RWPE2 (cell line): ENCODE measurements around the gene S1PR3.

ENCODE experiments used
- ATAC-seq: fragments of 200-7000 bp; cut with Tn5 transposase; 3 replicates; pipeline ENCODE4 v1.9.1; 2021; ENCODE audit warnings: low read depth
- DNase-seq: peaks from one replicate; pipeline ENCODE4 v3.0.0-alpha.2; 2020; ENCODE audit warnings: low spot score
- H3K27ac ChIP-seq: fragments of 450-650 bp; 2 replicates; pipeline ENCODE4 v1.5.1; 2017; ENCODE audit warnings: mild to moderate bottlenecking; ENCODE audit not compliant: poor library complexity, severe bottlenecking
- H3K27me3 ChIP-seq: fragments of 250-450 bp; sonication (Bioruptor Pico); 2 replicates; pipeline ENCODE4 v1.5.1; 2021; ENCODE audit warnings: mild to moderate bottlenecking, moderate library complexity; ENCODE audit not compliant: insufficient read depth, poor library complexity, severe bottlenecking
- H3K36me3 ChIP-seq: fragments of 250-450 bp; sonication (Bioruptor Pico); 2 replicates; pipeline ENCODE4 v1.5.1; 2020; ENCODE audit warnings: low read depth, mild to moderate bottlenecking, moderate library complexity
- H3K4me1 ChIP-seq: fragments of 250-450 bp; sonication (Bioruptor Pico); 2 replicates; pipeline ENCODE4 v1.5.1; 2021; ENCODE audit warnings: mild to moderate bottlenecking, moderate library complexity; ENCODE audit not compliant: insufficient read depth, poor library complexity, severe bottlenecking
- H3K4me3 ChIP-seq: fragments of 250-450 bp; sonication (Bioruptor Pico); 2 replicates; pipeline ENCODE4 v1.5.1; 2021; ENCODE audit warnings: mild to moderate bottlenecking, moderate library complexity; ENCODE audit not compliant: severe bottlenecking
- H3K9me3 ChIP-seq: fragments of 250-450 bp; sonication (Bioruptor Pico); 2 replicates; pipeline ENCODE4 v1.5.1; 2021; ENCODE audit warnings: mild to moderate bottlenecking, moderate library complexity; ENCODE audit not compliant: severe bottlenecking
- CTCF ChIP-seq: fragments of 450-650 bp; IDR thresholded peaks from one replicate; pipeline ENCODE4 v1.5.1; 2017; ENCODE audit warnings: mild to moderate bottlenecking, moderate library complexity; ENCODE audit not compliant: poor library complexity, severe bottlenecking

Gene S1PR3

DNA sequence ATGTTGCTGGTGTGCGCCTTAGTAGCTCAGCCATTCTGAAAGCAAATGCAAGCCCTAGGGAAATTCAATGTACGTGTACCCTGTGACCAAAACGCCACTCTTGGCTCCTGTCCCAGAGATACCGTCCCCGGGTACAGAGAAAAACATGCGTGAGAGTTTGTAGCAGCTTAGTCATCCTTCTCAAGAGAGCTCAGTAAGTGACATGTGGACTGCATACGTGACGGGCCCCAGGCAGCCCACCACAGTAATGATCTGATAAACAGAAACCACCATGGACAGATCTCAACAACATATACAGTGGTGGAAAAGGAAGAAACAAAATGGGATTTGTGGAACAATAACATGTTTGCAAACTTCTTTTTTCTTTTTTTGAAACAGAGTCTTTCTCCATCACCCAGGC is 45.1 kb downstream of the S1PR3 start:
- no peak for TF ChIP-seq CTCF
- ATAC-seq: no peak
- Histone ChIP-seq H3K4me3 (no peak overlapping the region), H3K27me3 (no peaks in the 10 kb centered on the region), H3K27ac (no peak overlapping the region), H3K36me3 (no peaks in the 10 kb centered on the region), H3K4me1 (no peaks in the 10 kb centered on the region), H3K9me3 (no peaks in the 10 kb centered on the region)
- DNase-seq: no peak

GRCh38 chr9:89036891-89037290 is 45.6 kb downstream of the S1PR3 start:
- ATAC-seq: no peak
- H3K9me3 ChIP-seq: no peaks in the 10 kb centered on the region
- H3K36me3 ChIP-seq: no peaks in the 10 kb centered on the region
- no peak overlapping the region for H3K4me3 ChIP-seq
- DNase-seq: no peak
- no peak overlapping the region for H3K27ac ChIP-seq
- no peaks in the 10 kb centered on the region for H3K27me3 ChIP-seq
- no peaks in the 10 kb centered on the region for H3K4me1 ChIP-seq
- TF ChIP-seq CTCF: no peak

DNA sequence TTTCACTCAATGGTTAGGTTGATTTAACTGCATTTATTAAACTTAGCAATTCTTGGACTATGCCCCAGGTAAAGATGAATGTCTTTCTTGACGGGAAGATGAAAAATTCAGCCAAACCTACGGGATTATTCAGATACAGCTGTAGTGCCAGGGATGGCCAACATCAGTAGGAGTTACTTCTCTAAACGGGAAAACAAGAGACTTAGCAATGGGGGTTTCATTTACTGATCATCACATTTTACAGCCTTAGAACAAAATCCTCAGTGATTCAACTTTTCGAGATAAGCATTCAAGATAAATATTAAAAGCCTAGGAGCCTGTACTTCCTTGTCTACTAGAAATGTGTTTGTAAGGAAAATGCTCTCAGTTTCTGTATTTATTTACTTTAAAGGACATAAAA is 46.1 kb downstream of the S1PR3 start:
- TF ChIP-seq CTCF: no peak
- Histone ChIP-seq H3K4me3 (no peak overlapping the region), H3K27me3 (no peaks in the 10 kb centered on the region), H3K27ac (no peak overlapping the region), H3K9me3 (no peaks in the 10 kb centered on the region), H3K36me3 (no peaks in the 10 kb centered on the region), H3K4me1 (no peaks in the 10 kb centered on the region)
- DNase-seq (no peak), ATAC-seq (no peak)

DNA sequence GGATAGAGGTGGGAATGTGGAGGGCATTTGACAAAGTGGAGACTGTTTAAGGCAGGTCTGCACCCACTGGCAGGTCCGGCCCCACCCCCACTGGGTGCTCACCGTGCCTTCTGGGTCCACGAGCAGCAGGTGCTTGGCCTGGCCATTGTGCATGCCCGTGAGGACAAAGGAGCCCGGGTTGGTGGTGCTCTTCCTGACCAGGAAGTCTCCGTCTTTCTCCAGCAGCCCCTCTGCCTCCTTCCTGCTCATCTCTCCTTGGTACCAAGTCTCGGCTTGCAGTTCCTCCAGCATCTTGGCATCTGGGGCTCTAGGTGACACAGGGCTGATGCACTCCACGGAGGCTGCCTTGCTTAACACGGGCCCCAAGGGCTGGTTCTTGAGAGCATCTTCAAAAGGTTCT is 46.6 kb downstream of the S1PR3 start:
- no peaks in the 10 kb centered on the region for H3K27me3 ChIP-seq
- no peak for ATAC-seq
- H3K27ac ChIP-seq: no peak overlapping the region
- no peak for TF ChIP-seq CTCF
- H3K4me3 ChIP-seq: no peak overlapping the region
- no peaks in the 10 kb centered on the region for H3K4me1 ChIP-seq
- no peak for DNase-seq
- no peaks in the 10 kb centered on the region for H3K9me3 ChIP-seq
- no peaks in the 10 kb centered on the region for H3K36me3 ChIP-seq

DNA sequence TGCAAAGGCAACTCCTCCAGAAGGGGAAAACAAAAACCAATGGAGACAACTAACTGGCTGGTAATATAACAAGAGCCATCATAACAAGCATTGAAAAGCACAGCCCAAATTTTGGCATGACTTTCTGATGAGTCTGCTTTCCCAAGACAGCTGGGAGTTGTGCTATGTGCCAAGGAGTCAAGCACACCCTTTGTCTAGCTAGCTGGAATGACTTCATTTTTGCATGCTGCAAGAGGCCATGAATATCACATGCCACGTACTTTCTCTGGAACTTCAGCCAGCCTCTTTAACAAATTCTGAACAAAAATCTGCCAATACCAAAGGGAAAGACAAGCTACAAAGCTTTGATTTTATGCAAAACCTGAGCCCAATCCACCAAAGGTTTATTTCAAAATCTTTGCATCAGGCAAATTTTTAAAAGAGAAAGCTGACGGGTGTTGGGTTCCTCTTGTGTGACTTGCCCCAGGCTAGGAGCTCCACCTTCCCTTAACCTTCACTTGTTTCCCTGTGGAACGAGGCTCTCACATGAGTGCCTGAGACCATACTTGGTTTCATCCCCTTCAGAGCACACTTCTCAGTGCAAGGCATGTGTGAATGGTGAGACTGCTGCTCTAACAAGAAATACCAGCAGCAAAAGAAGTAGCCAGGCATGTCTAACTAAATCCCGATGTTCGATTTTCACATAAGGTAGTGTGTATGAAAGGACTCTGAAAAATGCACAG is 47.3 kb downstream of the S1PR3 start:
- no peaks in the 10 kb centered on the region for H3K4me1 ChIP-seq
- H3K36me3 ChIP-seq: no peaks in the 10 kb centered on the region
- no peak overlapping the region for H3K4me3 ChIP-seq
- no peaks in the 10 kb centered on the region for H3K27me3 ChIP-seq
- H3K27ac ChIP-seq: no peak overlapping the region
- TF ChIP-seq CTCF: no peak
- no peaks in the 10 kb centered on the region for H3K9me3 ChIP-seq
- DNase-seq (no peak), ATAC-seq (peak; percentile 38; the same call in 1 of the 3 replicates)
